ENCODE data around the gene KCND2.

KCND2 gene

GRCh38 chr7:120304674-120305073 lies 31.7 kb downstream of the KCND2 start:
- Histone ChIP-seq H3K4me2 (no peak overlapping the region), H3K27me3 (no peaks in the 10 kb centered on the region), H3K27ac (no peak overlapping the region), H3K4me1 (no peaks in the 10 kb centered on the region), H4K20me1 (no peaks in the 10 kb centered on the region), H3K36me3 (no peaks in the 10 kb centered on the region), H3K4me3 (no peak overlapping the region), H3K9me3 (no peaks in the 10 kb centered on the region), H3K9ac (no peak overlapping the region)
- TF ChIP-seq Cebpa-rat (IDR thresholded peaks at IDR 0.05), result no peak

- no peak overlapping the region for H3K4me3 ChIP-seq
- no peaks in the 10 kb centered on the region for H4K20me1 ChIP-seq
- H3K4me2 ChIP-seq, result no peak overlapping the region
- H3K4me1 ChIP-seq, result no peaks in the 10 kb centered on the region
- no peak overlapping the region for H3K9ac ChIP-seq
- H3K9me3 ChIP-seq, result no peaks in the 10 kb centered on the region
- no peaks in the 10 kb centered on the region for H3K27me3 ChIP-seq
- H3K27ac ChIP-seq, result no peak overlapping the region
- no peak for TF ChIP-seq Cebpa-rat (IDR thresholded peaks at IDR 0.05)
- H3K36me3 ChIP-seq, result no peaks in the 10 kb centered on the region
Observed at GRCh38 chr7:120307991-120308545, 35.1 kb downstream of the KCND2 start.

GRCh38 chr7:120311028-120311788 lies 38.2 kb downstream of the KCND2 start:
- Histone ChIP-seq H3K27ac (no peak overlapping the region), H4K20me1 (no peaks in the 10 kb centered on the region), H3K9ac (no peak overlapping the region), H3K4me1 (no peaks in the 10 kb centered on the region), H3K9me3 (no peaks in the 10 kb centered on the region), H3K4me2 (no peak overlapping the region), H3K36me3 (no peaks in the 10 kb centered on the region), H3K27me3 (no peaks in the 10 kb centered on the region), H3K4me3 (no peak overlapping the region)
- no peak for TF ChIP-seq Cebpa-rat (IDR thresholded peaks at IDR 0.05)

GRCh38 chr7:120320218-120320961 lies 47.4 kb downstream of the KCND2 start:
- H3K27me3 ChIP-seq, result no peaks in the 10 kb centered on the region
- H3K9ac ChIP-seq, result no peak overlapping the region
- H3K27ac ChIP-seq, result no peak overlapping the region
- no peak for TF ChIP-seq Cebpa-rat (IDR thresholded peaks at IDR 0.05)
- no peaks in the 10 kb centered on the region for H3K4me1 ChIP-seq
- no peak overlapping the region for H3K4me3 ChIP-seq
- no peaks in the 10 kb centered on the region for H3K9me3 ChIP-seq
- H3K36me3 ChIP-seq, result no peaks in the 10 kb centered on the region
- no peaks in the 10 kb centered on the region for H4K20me1 ChIP-seq
- H3K4me2 ChIP-seq, result no peak overlapping the region

GRCh38 chr7:120327054-120327453 lies 54.1 kb downstream of the KCND2 start:
- Histone ChIP-seq H3K9me3 (no peaks in the 10 kb centered on the region), H3K4me2 (no peak overlapping the region), H3K27ac (no peak overlapping the region), H3K4me3 (no peak overlapping the region), H3K27me3 (no peaks in the 10 kb centered on the region), H4K20me1 (no peaks in the 10 kb centered on the region), H3K36me3 (no peaks in the 10 kb centered on the region), H3K9ac (no peak overlapping the region), H3K4me1 (no peaks in the 10 kb centered on the region)
- no peak for TF ChIP-seq Cebpa-rat (IDR thresholded peaks at IDR 0.05)

- no peak overlapping the region for H3K27ac ChIP-seq
- no peaks in the 10 kb centered on the region for H3K36me3 ChIP-seq
- no peaks in the 10 kb centered on the region for H3K4me1 ChIP-seq
- H3K27me3 ChIP-seq, result no peaks in the 10 kb centered on the region
- H3K4me3 ChIP-seq, result no peak overlapping the region
- H3K9ac ChIP-seq, result no peak overlapping the region
- H3K4me2 ChIP-seq, result no peak overlapping the region
- TF ChIP-seq Cebpa-rat (IDR thresholded peaks at IDR 0.05), result no peak
- no peaks in the 10 kb centered on the region for H4K20me1 ChIP-seq
- H3K9me3 ChIP-seq, result no peaks in the 10 kb centered on the region
Observed at GRCh38 chr7:120332433-120332832, 59.5 kb downstream of the KCND2 start.

- Histone ChIP-seq H3K4me3 (no peak overlapping the region), H3K27me3 (no peaks in the 10 kb centered on the region), H3K4me1 (no peaks in the 10 kb centered on the region), H4K20me1 (no peaks in the 10 kb centered on the region), H3K9ac (no peak overlapping the region), H3K27ac (no peak overlapping the region), H3K9me3 (no peaks in the 10 kb centered on the region), H3K4me2 (no peak overlapping the region), H3K36me3 (no peaks in the 10 kb centered on the region)
- no peak for TF ChIP-seq Cebpa-rat (IDR thresholded peaks at IDR 0.05)
Observed at GRCh38 chr7:120334475-120334874, 61.5 kb downstream of the KCND2 start.

GRCh38 chr7:120337308-120337907 lies 64.4 kb downstream of the KCND2 start:
- Histone ChIP-seq H3K4me2 (no peak overlapping the region), H4K20me1 (no peaks in the 10 kb centered on the region)

GRCh38 chr7:120344276-120344675 lies 71.3 kb downstream of the KCND2 start:
- H3K27me3 ChIP-seq, result no peaks in the 10 kb centered on the region

More at GRCh38 chr7:120337308-120337907, 64.4 kb downstream of the KCND2 start:
- TF ChIP-seq Cebpa-rat (IDR thresholded peaks at IDR 0.05), result no peak
- Histone ChIP-seq H3K9ac (no peak overlapping the region), H3K27me3 (no peaks in the 10 kb centered on the region), H3K9me3 (no peaks in the 10 kb centered on the region), H3K36me3 (no peaks in the 10 kb centered on the region), H3K4me3 (no peak overlapping the region), H3K27ac (no peak overlapping the region), H3K4me1 (no peaks in the 10 kb centered on the region)

GRCh38 chr7:120353171-120353570 lies 80.2 kb downstream of the KCND2 start:
- no peak overlapping the region for H3K9ac ChIP-seq
- no peaks in the 10 kb centered on the region for H3K36me3 ChIP-seq
- H3K4me1 ChIP-seq, result no peaks in the 10 kb centered on the region
- no peak overlapping the region for H3K27ac ChIP-seq
- no peak for TF ChIP-seq Cebpa-rat (IDR thresholded peaks at IDR 0.05)
- no peak overlapping the region for H3K4me2 ChIP-seq
- H3K27me3 ChIP-seq, result no peaks in the 10 kb centered on the region
- no peak overlapping the region for H3K4me3 ChIP-seq
- H4K20me1 ChIP-seq, result no peaks in the 10 kb centered on the region
- no peaks in the 10 kb centered on the region for H3K9me3 ChIP-seq

More at GRCh38 chr7:120344276-120344675, 71.3 kb downstream of the KCND2 start:
- no peaks in the 10 kb centered on the region for H4K20me1 ChIP-seq
- TF ChIP-seq Cebpa-rat (IDR thresholded peaks at IDR 0.05), result no peak
- H3K4me2 ChIP-seq, result no peak overlapping the region
- no peak overlapping the region for H3K27ac ChIP-seq
- H3K36me3 ChIP-seq, result no peaks in the 10 kb centered on the region
- no peak overlapping the region for H3K9ac ChIP-seq
- H3K4me3 ChIP-seq, result no peak overlapping the region
- no peaks in the 10 kb centered on the region for H3K4me1 ChIP-seq
- no peaks in the 10 kb centered on the region for H3K9me3 ChIP-seq
